B cell (primary cell): Measurements from ENCODE around the gene STX5. TPM values are rescaled to one million over a fixed set of nuclear protein-coding genes. Genes with fewer than 3 reads are reported as not detected.
"Not testable (repeated sequence)": the region's sequence is repeated elsewhere in the genome, so short reads cannot be mapped to it uniquely, and the experiment has no call there.

Source experiments
- ATAC-seq: fragments of 200-7000 bp; cut with Tn5 transposase; one replicate; pipeline ENCODE4 v1.10.0; 2021; ENCODE audit warnings: low read depth, mild to moderate bottlenecking, moderate number of reproducible peaks, moderate library complexity
- CTCF ChIA-PET: fragments of 350-600 bp; sonication (Branson Sonifier 250); formaldehyde crosslinking; loops from one replicate; lab custom pipeline; 2021; ENCODE audit warnings: antibody characterized with exemption, inconsistent platforms; lab: Charles Lee
- POLR2A ChIA-PET: fragments of 350-600 bp; sonication (Branson Sonifier 250); formaldehyde crosslinking; loops from one replicate; lab custom pipeline; 2021; ENCODE audit warnings: antibody characterized with exemption; lab: Charles Lee
- DNase-seq: peaks from one replicate; pipeline ENCODE4 v3.0.0; 2013
- H2AFZ ChIP-seq: 2 replicates; pipeline ENCODE4 v1.6.1; 2012; ENCODE audit warnings: mild to moderate bottlenecking, low read depth, low read length; ENCODE audit not compliant: insufficient read depth, poor library complexity, severe bottlenecking
- H3K27ac ChIP-seq, 2 donors: 1 replicate in 1 of 2; 2 replicates in 1 of 2; pipeline ENCODE4 v1.5.1; 2012 to 2013; ENCODE audit warnings: low read length in 2 of 2, mild to moderate bottlenecking in 2 of 2, moderate library complexity in 1 of 2
- H3K27me3 ChIP-seq, 4 experiments: fragments of 200-600 bp in 1 of 4; sonication (generic) in 1 of 4; replicated peaks in 1 of 4; 1 replicate in 2 of 4; 2 replicates in 2 of 4; pipeline versions ENCODE4 v1.6.1 to v1.7.0; 2013 to 2016; ENCODE audit warnings: low read length in 3 of 4, mild to moderate bottlenecking in 2 of 4, mixed read lengths in 1 of 4, moderate library complexity in 1 of 4; ENCODE audit not compliant: insufficient read depth in 4 of 4, control insufficient read depth in 3 of 4; ENCODE audit errors: control extremely low read depth in 1 of 4
- H3K36me3 ChIP-seq, 2 experiments: replicated peaks in 1 of 2; 1 replicate in 1 of 2; 2 replicates in 1 of 2; pipeline versions ENCODE4 v1.6.1 to v1.7.1; 2013; ENCODE audit warnings: low read length in 1 of 2; ENCODE audit not compliant: insufficient read depth in 2 of 2, control insufficient read depth in 1 of 2; ENCODE audit errors: control extremely low read depth in 1 of 2, extremely low read depth in 1 of 2
- H3K4me1 ChIP-seq, 2 donors: fragments of 200-600 bp in 1 of 2; sonication (generic) in 1 of 2; 1 replicate in 1 of 2; 2 replicates in 1 of 2; pipeline versions ENCODE4 v1.5.1 to v1.6.1; 2013 to 2017; ENCODE audit warnings: low read length in 2 of 2; ENCODE audit not compliant: control insufficient read depth in 2 of 2, insufficient read depth in 2 of 2
- H3K4me2 ChIP-seq: replicated peaks from 2 replicates; pipeline ENCODE3; 2012; ENCODE audit warnings: mild to moderate bottlenecking, low read depth, low read length; ENCODE audit not compliant: poor library complexity, severe bottlenecking
- H3K4me3 ChIP-seq, 5 experiments: fragments of 200-600 bp in 1 of 5; sonication (generic) in 1 of 5; 1 replicate in 3 of 5; 2 replicates in 2 of 5; pipeline versions ENCODE4 v1.5.1 to v1.7.0; 2011 to 2016; ENCODE audit warnings: low read length in 4 of 5, mild to moderate bottlenecking in 4 of 5, low read depth in 2 of 5, control low read depth in 1 of 5, moderate library complexity in 1 of 5; ENCODE audit not compliant: insufficient read depth in 1 of 5; ENCODE audit errors: control extremely low read depth in 1 of 5, extremely low read depth in 1 of 5
- H3K79me2 ChIP-seq: fragments of 200-600 bp; sonication (generic); one replicate; pipeline ENCODE4 v1.6.0; 2016; ENCODE audit warnings: low read length; ENCODE audit not compliant: control insufficient read depth, insufficient read depth
- H3K9ac ChIP-seq: fragments of 200-600 bp; sonication (generic); 2 replicates; pipeline ENCODE4 v1.6.1; 2017; ENCODE audit warnings: mild to moderate bottlenecking, low read length, moderate library complexity
- H3K9me3 ChIP-seq, 3 donors: one replicate each; pipeline versions ENCODE4 v1.6.1 to v1.7.1; 2013; ENCODE audit warnings: low read length in 2 of 3; ENCODE audit not compliant: control insufficient read depth in 2 of 3, insufficient read depth in 1 of 3; ENCODE audit errors: control extremely low read depth in 1 of 3
- H4K20me1 ChIP-seq: 2 replicates; pipeline ENCODE4 v1.6.0; 2012; ENCODE audit warnings: mild to moderate bottlenecking, low read length; ENCODE audit not compliant: insufficient read depth, control insufficient read depth, poor library complexity, severe bottlenecking
- H3K27ac Mint-ChIP-seq: one replicate; pipeline ENCODE4 v1.8.0; 2021; ENCODE audit warnings: mixed read lengths
- H3K27me3 Mint-ChIP-seq: one replicate; pipeline ENCODE4 v1.8.0; 2021; ENCODE audit warnings: mixed read lengths
- H3K4me1 Mint-ChIP-seq: one replicate; pipeline ENCODE4 v1.8.0; 2021; ENCODE audit warnings: mixed read lengths
- H3K4me3 Mint-ChIP-seq: one replicate; pipeline ENCODE4 v1.8.0; 2021; ENCODE audit warnings: mixed read lengths
- H3K9me3 Mint-ChIP-seq: one replicate; pipeline ENCODE4 v1.8.0; 2022; ENCODE audit warnings: mixed read lengths; ENCODE audit not compliant: insufficient read depth
- CTCF ChIP-seq: fragments of 200-600 bp; IDR thresholded peaks from one replicate; pipeline ENCODE4 v1.8.0; 2022; ENCODE audit warnings: antibody characterized with exemption, mild to moderate bottlenecking
- EZH2 ChIP-seq: IDR thresholded peaks from 2 replicates; pipeline ENCODE4 v1.6.1; 2012; ENCODE audit warnings: borderline replicate concordance, low read depth, mild to moderate bottlenecking, moderate library complexity, low read length; ENCODE audit not compliant: insufficient read depth, poor library complexity, severe bottlenecking
- WGBS: methylation state at CpG from one replicate; pipeline ENCODE4 v1.1.5; 2013; ENCODE audit warnings: missing lambda C conversion rate; ENCODE audit not compliant: insufficient coverage; 5-methylcytosine and 5-hydroxymethylcytosine counted together
- intact Hi-C: fragments of 100-400 bp; cut with micrococcal nuclease; formaldehyde crosslinking; loops from one replicate; pipeline ENCODE4 v1.10.0; 2022
- polyA plus RNA-seq: library from polyadenylated mRNA; depleted of rRNA; stranded (reverse); fragments of >200 nt; gene quantifications from 2 replicates; pipeline ENCODE4 v1.2.3, GENCODE V29; 2012
- total RNA-seq, 2 donors: library from RNA; stranded (reverse); fragments of 120-200 nt in 1 of 2; gene quantifications; 1 replicate in 1 of 2; 2 replicates in 1 of 2; pipeline versions ENCODE4 v1.2.3 to v1.2.4, GENCODE V29; 2013 to 2022

The STX5 gene
- total and polyA plus RNA-seq, 2 donors (not counting 1 experiment from before 2014, with no cell fraction given) = 41.0 to 99.1 TPM

DNA sequence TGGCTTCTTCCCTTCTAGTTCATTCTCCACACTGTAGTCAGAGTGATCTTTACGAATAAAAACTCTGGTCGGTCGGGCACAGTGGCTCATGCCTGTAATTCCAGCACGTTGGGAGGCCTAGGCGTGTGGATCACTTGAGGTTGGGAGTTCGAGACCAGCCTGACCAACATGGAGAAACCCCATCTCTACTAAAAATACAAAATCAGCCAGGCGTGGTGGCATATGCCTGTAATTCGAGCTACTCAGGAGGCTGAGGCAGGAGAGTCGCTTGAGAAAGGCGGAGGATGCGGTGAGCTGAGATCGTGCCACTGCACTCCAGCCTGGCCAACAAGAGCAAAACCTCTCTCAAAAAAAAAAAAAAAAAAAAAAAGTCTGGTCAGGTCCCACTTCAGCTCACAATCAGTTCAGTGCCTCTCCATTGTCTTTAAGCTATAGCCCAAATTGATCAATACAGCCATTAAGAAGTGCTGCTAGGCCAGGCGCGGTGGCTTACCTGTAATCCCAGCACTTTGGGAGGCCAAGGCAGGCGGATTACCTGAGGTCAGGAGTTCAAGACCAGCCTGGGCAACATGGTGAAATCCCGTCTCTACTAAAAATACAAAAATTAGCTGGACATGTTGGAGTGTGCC is 29.8 kb upstream of the STX5 start:
- H2AFZ ChIP-seq, H3K9me3 ChIP-seq, H3K27ac ChIP-seq, H3K27ac Mint-ChIP-seq, DNase-seq, H3K4me2 ChIP-seq, H3K36me3 ChIP-seq, H3K9ac ChIP-seq, H3K4me3 Mint-ChIP-seq, H4K20me1 ChIP-seq, H3K27me3 Mint-ChIP-seq, H3K4me3 ChIP-seq, ATAC-seq, H3K9me3 Mint-ChIP-seq, H3K27me3 ChIP-seq: not testable (repeated sequence)
- POLR2A ChIA-PET = interaction anchor here (0.7 to 2.0 kb wide), 5 partner anchors 21 to 1176 kb away, joined by 3 to 7 read pairs (median 5); no protein-coding TSS in a partner anchor
- 100% methylated on average over 6 of the region's 16 CpGs for WGBS
- Histone ChIP-seq H3K4me1 (peaks cover 0 to 18% of the 10 kb centered on the region in 2 donors), H3K79me2 (peaks cover 19% of the 10 kb centered on the region)
- intact Hi-C loops = loop anchor here (1.0 to 5.0 kb wide), 10 partner anchors 20 to 437 kb away; partner anchors contain the start of genes EEF1G, HNRNPUL2, NXF1 and TMEM223
- CTCF ChIA-PET = interaction anchor here (0.6 to 8.0 kb wide), 25 partner anchors 9 to 467 kb away, joined by 3 to 101 read pairs (median 3); partner anchors contain the start of genes BSCL2, NXF1, POLR2G and SLC3A2
- H3K4me1 Mint-ChIP-seq = peaks cover 13% of the 10 kb centered on the region

- Mint-ChIP-seq H3K27me3 (no peaks in the 10 kb centered on the region), H3K9me3 (no peaks in the 10 kb centered on the region), H3K4me1 (peaks cover 19% of the 10 kb centered on the region), H3K4me3 (no peak overlapping the region), H3K27ac (no peak overlapping the region)
- Histone ChIP-seq H3K9me3 (no peaks in the 10 kb centered on the region), H4K20me1 (no peaks in the 10 kb centered on the region), H3K36me3 (no peaks in the 10 kb centered on the region), H3K79me2 (peaks cover 26% of the 10 kb centered on the region), H2AFZ (no peak overlapping the region), H3K4me2 (no peak overlapping the region), H3K4me3 (no peak overlapping the region), H3K27ac (no peak overlapping the region), H3K4me1 (peaks cover 4 to 24% of the 10 kb centered on the region in 2 donors), H3K9ac (no peak overlapping the region), H3K27me3 (no peaks in the 10 kb centered on the region)
- ChIA-PET POLR2A (interaction anchor here (0.7 to 2.0 kb wide), 4 partner anchors 57 to 1117 kb away, joined by 3 to 7 read pairs (median 4); partner anchors contain the start of genes C11orf98 and CSKMT), CTCF (interaction anchor here (0.6 to 8.0 kb wide), 14 partner anchors 11 to 300 kb away, joined by 3 to 101 read pairs (median 4); partner anchors contain the start of genes BSCL2, NXF1, SLC3A2 and STX5)
- ATAC-seq (no peak), DNase-seq (no peak)
- intact Hi-C loops = loop anchor here (5.0 kb wide), 1 partner anchor 269 kb away; the partner anchor contains the start of gene TUT1
- TF ChIP-seq CTCF (no peak), EZH2 (no peak)
- WGBS = 80% methylated on average over 3 of the region's 5 CpGs
These were observed 29.1 kb upstream of the STX5 start for GRCh38 chr11:62860835-62861563.

GRCh38 chr11:62859281-62859703 is 27.4 kb upstream of the STX5 start:
- DNase-seq, H3K9me3 Mint-ChIP-seq, ATAC-seq, H3K4me3 Mint-ChIP-seq, H2AFZ ChIP-seq, H3K9me3 ChIP-seq, H3K4me2 ChIP-seq, H3K9ac ChIP-seq, H3K27ac Mint-ChIP-seq, H3K36me3 ChIP-seq, H3K27me3 Mint-ChIP-seq, H3K27ac ChIP-seq, H3K4me3 ChIP-seq, POLR2A ChIA-PET, H3K27me3 ChIP-seq: not testable (repeated sequence)
- intact Hi-C loops = loop anchor here (5.0 kb wide), 1 partner anchor 152 kb away; the partner anchor contains the start of genes BSCL2 and GNG3
- CTCF ChIA-PET = interaction anchor here (0.5 kb wide), 1 partner anchor 63 kb away, joined by 3 read pairs; no protein-coding TSS in a partner anchor
- Histone ChIP-seq H3K4me1 (peaks cover 14 to 33% of the 10 kb centered on the region in 2 donors), H3K79me2 (peaks cover 41% of the 10 kb centered on the region), H4K20me1 (peaks cover 13% of the 10 kb centered on the region)
- no CpG with 5 or more reads among the region's 8 CpGs for WGBS
- H3K4me1 Mint-ChIP-seq = peaks cover 34% of the 10 kb centered on the region
